ENCODE results near the gene R3HDM4.
"Not testable (repeated sequence)": the region's sequence is repeated elsewhere in the genome, so short reads cannot be mapped to it uniquely, and the experiment has no call there.

The R3HDM4 gene

DNA sequence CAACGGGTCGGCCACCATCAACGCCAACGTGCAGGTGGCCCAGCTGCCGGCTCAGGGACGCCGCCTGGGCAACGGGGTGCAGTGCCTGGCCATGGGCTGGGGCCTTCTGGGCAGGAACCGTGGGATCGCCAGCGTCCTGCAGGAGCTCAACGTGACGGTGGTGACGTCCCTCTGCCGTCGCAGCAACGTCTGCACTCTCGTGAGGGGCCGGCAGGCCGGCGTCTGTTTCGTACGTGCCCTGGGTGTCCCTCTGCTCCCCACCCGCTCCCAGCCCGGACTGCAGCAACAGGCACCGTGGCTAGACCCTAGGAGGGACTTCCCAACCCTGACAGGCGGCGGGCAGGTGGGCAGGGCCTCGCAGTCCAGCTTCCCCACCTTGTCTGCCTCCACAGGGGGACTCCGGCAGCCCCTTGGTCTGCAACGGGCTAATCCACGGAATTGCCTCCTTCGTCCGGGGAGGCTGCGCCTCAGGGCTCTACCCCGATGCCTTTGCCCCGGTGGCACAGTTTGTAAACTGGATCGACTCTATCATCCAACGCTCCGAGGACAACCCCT, 57.4 kb downstream of the R3HDM4 start:
- ChIA-PET POLR2A (no interaction called here), CTCF (interaction anchor here (0.8 to 1.1 kb wide), 2 partner anchors 37 to 86 kb away, joined by 3 read pairs; partner anchors contain the start of gene MED16)

DNA sequence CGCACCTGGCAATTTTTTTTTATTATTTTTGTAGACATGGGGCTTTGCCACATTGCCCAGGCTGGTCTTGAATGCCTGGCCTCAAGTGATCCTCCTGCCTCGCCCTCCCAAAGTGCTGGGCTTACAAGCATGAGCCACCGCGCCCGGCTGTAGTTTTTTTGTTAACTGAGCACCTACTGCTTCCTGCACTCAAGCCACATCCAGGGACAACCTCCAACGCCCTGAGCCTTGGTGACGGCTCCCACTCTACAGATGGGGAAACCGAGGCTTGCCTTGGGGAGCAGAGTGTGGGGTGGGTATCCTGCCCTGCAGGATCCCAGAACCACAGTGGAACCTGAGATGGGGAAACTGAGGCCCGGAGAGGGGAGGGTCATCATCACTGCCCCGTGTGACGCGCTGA, 57.9 kb downstream of the R3HDM4 start:
- ChIA-PET CTCF (no interaction called here), POLR2A (no interaction called here)
- DNase-seq (ENCODE audit: extremely low spot score), result no peak
- TF ChIP-seq TARDBP (IDR thresholded peaks at IDR 0.05) (no peak), CTBP1 (IDR thresholded peaks at IDR 0.05; ENCODE audit: borderline replicate concordance) (no peak), ARNT (IDR thresholded peaks at IDR 0.05) (no peak), FOXK2 (IDR thresholded peaks at IDR 0.05) (no peak), ELF4 (IDR thresholded peaks at IDR 0.05) (no peak)

More for the DNA sequence above, 57.4 kb downstream of the R3HDM4 start:
- TF ChIP-seq TARDBP (IDR thresholded peaks at IDR 0.05), result no peak
- TF ChIP-seq SP1 (IDR thresholded peaks at IDR 0.05), result no peak
- TF ChIP-seq PKNOX1 (IDR thresholded peaks at IDR 0.05), result no peak
- no peak for TF ChIP-seq ZNF384 (IDR thresholded peaks at IDR 0.05)
- no peak for TF ChIP-seq FOXA1 (IDR thresholded peaks at IDR 0.05)
- TF ChIP-seq BHLHE40 (IDR thresholded peaks at IDR 0.05; ENCODE audit: borderline replicate concordance), result no peak
- no peak for TF ChIP-seq ELF4 (IDR thresholded peaks at IDR 0.05)
- TF ChIP-seq L3MBTL2 (conservative IDR thresholded peaks at IDR 0.05), result no peak
- no peak for TF ChIP-seq FOXM1 (IDR thresholded peaks at IDR 0.05; ENCODE audit: borderline replicate concordance)
- TF ChIP-seq NFRKB (IDR thresholded peaks at IDR 0.05), result no peak
- no peak for TF ChIP-seq FOXK2 (IDR thresholded peaks at IDR 0.05)
- TF ChIP-seq LEF1 (IDR thresholded peaks at IDR 0.05; ENCODE audit: borderline replicate concordance), result no peak
- no peak for TF ChIP-seq ARNT (IDR thresholded peaks at IDR 0.05)
- no peak for DNase-seq (ENCODE audit: extremely low spot score)

DNA sequence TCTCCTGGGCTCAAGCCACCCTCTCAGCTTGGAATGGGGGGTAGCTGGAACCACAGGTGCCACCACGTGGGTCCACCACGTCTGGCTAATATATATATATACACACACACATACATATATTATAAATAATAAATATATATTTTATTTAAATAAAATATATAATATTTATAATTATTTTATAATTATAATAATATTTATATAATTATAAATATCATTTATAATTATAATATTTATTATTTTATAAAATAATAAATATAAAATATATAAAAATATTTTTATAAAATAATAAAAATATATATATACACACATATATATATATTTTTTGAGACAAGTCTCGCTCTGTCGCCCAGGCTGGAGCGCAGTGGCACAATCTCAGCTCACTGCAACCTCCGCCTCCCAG, 58.5 kb downstream of the R3HDM4 start:
- CTCF ChIA-PET, result no interaction called here
- no peak for DNase-seq (ENCODE audit: extremely low spot score)
- POLR2A ChIA-PET, result no interaction called here
- no peak for TF ChIP-seq CTBP1 (IDR thresholded peaks at IDR 0.05; ENCODE audit: borderline replicate concordance)
- TF ChIP-seq NFRKB (IDR thresholded peaks at IDR 0.05), result no peak

- DNase-seq (ENCODE audit: extremely low spot score); POLR2A ChIA-PET; CTCF ChIA-PET: not testable (repeated sequence)
- TF ChIP-seq PKNOX1 (IDR thresholded peaks at IDR 0.05), result peak; percentile 42; the same call in 1 of the 2 replicates
Observed at GRCh38 chr19:853614-854220, 59.3 kb downstream of the R3HDM4 start.

DNA sequence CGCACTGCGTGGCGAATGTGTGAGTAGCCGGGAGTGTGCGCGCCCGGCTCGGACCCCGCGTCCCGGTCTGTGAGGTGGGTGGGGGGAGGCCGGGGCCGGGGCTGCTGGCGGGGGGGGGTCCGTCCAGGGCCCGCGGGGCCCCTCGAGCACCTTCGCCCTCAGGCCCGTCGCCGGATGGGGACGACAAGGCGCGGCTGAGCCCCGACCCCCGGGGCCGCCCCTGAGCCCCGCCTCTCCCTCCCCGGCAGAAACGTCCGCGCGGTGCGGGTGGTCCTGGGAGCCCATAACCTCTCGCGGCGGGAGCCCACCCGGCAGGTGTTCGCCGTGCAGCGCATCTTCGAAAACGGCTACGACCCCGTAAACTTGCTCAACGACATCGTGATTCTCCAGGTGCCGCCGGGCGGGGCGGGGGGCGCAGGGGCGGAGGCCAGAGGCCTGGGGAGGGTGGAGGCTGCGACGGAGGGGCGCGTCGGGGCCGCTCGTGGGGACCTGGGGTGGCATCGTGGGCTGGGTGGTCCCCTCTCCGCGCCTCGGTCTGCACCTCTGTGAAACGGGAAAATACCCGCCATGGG, 59.9 kb downstream of the R3HDM4 start:
- no peak for DNase-seq (ENCODE audit: extremely low spot score)
- ChIA-PET POLR2A (no interaction called here), CTCF (no interaction called here)
- TF ChIP-seq HDGF (IDR thresholded peaks at IDR 0.05; ENCODE audit: borderline replicate concordance) (no peak), ZNF384 (IDR thresholded peaks at IDR 0.05) (no peak), FOXM1 (IDR thresholded peaks at IDR 0.05; ENCODE audit: borderline replicate concordance) (no peak), CTBP1 (IDR thresholded peaks at IDR 0.05; ENCODE audit: borderline replicate concordance) (no peak), NFRKB (IDR thresholded peaks at IDR 0.05) (no peak), TARDBP (IDR thresholded peaks at IDR 0.05) (no peak), LEF1 (IDR thresholded peaks at IDR 0.05; ENCODE audit: borderline replicate concordance) (no peak), ARNT (IDR thresholded peaks at IDR 0.05) (no peak)

GRCh38 chr19:852136-853013, 60.6 kb downstream of the R3HDM4 start, which contains the start of gene ELANE:
Gene ELANE, plus strand, starts transcription at chr19:852303. Its CDS starts 26 bp downstream, at chr19:852329.
- DNase-seq (ENCODE audit: extremely low spot score), result no peak
- TF ChIP-seq TARDBP (IDR thresholded peaks at IDR 0.05), result no peak
- TF ChIP-seq FOXA1 (IDR thresholded peaks at IDR 0.05), result no peak
- TF ChIP-seq CTBP1 (IDR thresholded peaks at IDR 0.05; ENCODE audit: borderline replicate concordance), result no peak
- TF ChIP-seq NFRKB (IDR thresholded peaks at IDR 0.05), result no peak
- no peak for TF ChIP-seq ELF4 (IDR thresholded peaks at IDR 0.05)
- no peak for TF ChIP-seq ARNT (IDR thresholded peaks at IDR 0.05)
- no peak for TF ChIP-seq FOXK2 (IDR thresholded peaks at IDR 0.05)
- no peak for TF ChIP-seq HDGF (IDR thresholded peaks at IDR 0.05; ENCODE audit: borderline replicate concordance)
- TF ChIP-seq FOXM1 (IDR thresholded peaks at IDR 0.05; ENCODE audit: borderline replicate concordance), result no peak
- no peak for TF ChIP-seq PKNOX1 (IDR thresholded peaks at IDR 0.05)
- TF ChIP-seq SUZ12 (IDR thresholded peaks at IDR 0.05), result no peak
- TF ChIP-seq LEF1 (IDR thresholded peaks at IDR 0.05; ENCODE audit: borderline replicate concordance), result no peak
- no peak for TF ChIP-seq SP1 (IDR thresholded peaks at IDR 0.05)
- TF ChIP-seq L3MBTL2 (conservative IDR thresholded peaks at IDR 0.05), result no peak
- no peak for TF ChIP-seq ZNF384 (IDR thresholded peaks at IDR 0.05)
- CTCF ChIA-PET, result no interaction called here
- POLR2A ChIA-PET, result no interaction called here

All from HEK293T (cell line).